ENCODE data around the gene KLHL29. TPM values are rescaled to one million over a fixed set of nuclear protein-coding genes. Genes with fewer than 3 reads are reported as not detected.
A peak's percentile ranks its signal among the peaks of the same experiment; 100 is the strongest.

KLHL29 gene
- total RNA-seq, 1 donor from 2014 or later: 17.5 TPM

DNA sequence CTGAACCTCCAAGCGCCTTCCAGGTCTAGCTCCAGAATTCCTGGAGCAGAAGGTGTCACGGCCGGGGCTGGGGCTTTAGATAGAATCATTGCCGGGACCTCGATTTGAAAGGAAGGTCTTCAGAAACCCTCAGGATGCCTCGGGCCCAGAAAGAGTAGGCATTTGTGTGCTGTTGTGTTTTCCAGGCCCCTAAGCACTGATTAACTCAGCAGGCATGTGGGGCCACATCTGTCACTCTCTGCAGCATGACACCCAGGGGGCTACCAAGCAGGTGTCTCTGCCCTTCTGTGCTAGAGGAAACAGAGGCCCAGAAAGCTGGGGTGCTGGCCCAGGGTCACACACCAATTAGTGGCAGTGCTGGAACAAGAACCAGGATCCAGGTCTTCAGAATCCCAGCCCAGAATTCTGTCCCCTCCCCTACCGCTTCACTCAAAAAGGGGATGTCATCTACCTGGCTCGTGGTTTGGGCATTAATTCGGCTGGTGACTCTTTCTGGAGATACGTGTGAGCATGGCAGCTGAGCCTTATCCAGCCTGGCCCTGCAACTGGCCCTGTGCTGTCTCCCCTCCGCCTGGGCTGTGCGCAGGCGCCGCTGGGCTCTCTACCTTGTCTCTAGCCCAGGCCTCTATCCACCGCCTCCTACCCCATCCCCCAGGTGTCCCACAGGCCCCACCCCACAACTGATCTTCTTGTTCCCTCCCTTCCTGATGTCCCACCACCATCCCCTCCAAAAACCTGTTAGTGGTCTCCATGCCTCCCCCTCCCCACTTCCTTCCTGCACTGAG, 296.6 kb downstream of the KLHL29 start:
- Mint-ChIP-seq H3K4me3 (ENCODE audit: unreplicated experiment) (no peak overlapping the region), H3K36me3 (ENCODE audit: low read depth, unreplicated experiment) (peaks cover 13% of the 10 kb centered on the region), H3K27me3 (ENCODE audit: unreplicated experiment) (peaks cover 9% of the 10 kb centered on the region), H3K27ac (ENCODE audit: unreplicated experiment) (peak overlapping the region; percentile 53), H3K9me3 (ENCODE audit: unreplicated experiment) (no peaks in the 10 kb centered on the region), H3K4me1 (ENCODE audit: unreplicated experiment) (peaks cover 11% of the 10 kb centered on the region)
- TF ChIP-seq, protein P1, sequence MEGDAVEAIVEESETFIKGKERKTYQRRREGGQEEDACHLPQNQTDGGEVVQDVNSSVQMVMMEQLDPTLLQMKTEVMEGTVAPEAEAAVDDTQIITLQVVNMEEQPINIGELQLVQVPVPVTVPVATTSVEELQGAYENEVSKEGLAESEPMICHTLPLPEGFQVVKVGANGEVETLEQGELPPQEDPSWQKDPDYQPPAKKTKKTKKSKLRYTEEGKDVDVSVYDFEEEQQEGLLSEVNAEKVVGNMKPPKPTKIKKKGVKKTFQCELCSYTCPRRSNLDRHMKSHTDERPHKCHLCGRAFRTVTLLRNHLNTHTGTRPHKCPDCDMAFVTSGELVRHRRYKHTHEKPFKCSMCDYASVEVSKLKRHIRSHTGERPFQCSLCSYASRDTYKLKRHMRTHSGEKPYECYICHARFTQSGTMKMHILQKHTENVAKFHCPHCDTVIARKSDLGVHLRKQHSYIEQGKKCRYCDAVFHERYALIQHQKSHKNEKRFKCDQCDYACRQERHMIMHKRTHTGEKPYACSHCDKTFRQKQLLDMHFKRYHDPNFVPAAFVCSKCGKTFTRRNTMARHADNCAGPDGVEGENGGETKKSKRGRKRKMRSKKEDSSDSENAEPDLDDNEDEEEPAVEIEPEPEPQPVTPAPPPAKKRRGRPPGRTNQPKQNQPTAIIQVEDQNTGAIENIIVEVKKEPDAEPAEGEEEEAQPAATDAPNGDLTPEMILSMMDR (IDR thresholded peaks at IDR 0.05; ENCODE audit: unreplicated experiment): no peak
- no peak for DNase-seq (ENCODE audit: low spot score)

DNA sequence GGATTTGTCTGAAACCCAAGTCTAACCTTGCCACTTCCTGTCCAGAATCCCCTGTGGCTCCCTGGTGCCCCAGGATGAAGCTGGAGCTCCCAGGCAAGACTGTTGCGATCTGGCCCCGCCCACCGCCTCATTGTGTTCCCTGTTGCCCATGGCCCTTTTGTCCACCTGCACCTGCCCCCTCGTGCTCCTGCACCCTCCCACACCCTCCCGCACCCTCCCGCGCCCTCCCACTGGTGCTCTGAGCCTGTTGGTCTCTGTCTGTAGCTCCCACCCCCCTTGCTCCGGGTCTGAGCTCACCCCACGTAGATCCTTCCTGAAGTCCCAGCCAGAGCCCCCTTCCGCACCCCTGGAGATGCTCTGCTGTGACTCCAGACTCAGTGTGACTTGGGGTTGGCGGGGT, 297.5 kb downstream of the KLHL29 start:
- H3K4me3 Mint-ChIP-seq (ENCODE audit: unreplicated experiment): no peak overlapping the region
- DNase-seq (ENCODE audit: low spot score): no peak
- H3K27me3 Mint-ChIP-seq (ENCODE audit: unreplicated experiment): peaks cover 11% of the 10 kb centered on the region
- no peak overlapping the region for H3K27ac Mint-ChIP-seq (ENCODE audit: unreplicated experiment)
- peaks cover 11% of the 10 kb centered on the region for H3K4me1 Mint-ChIP-seq (ENCODE audit: unreplicated experiment)
- H3K9me3 Mint-ChIP-seq (ENCODE audit: unreplicated experiment): no peaks in the 10 kb centered on the region
- TF ChIP-seq, protein P1 (IDR thresholded peaks at IDR 0.05; ENCODE audit: unreplicated experiment): no peak
- H3K36me3 Mint-ChIP-seq (ENCODE audit: low read depth, unreplicated experiment): peaks cover 14% of the 10 kb centered on the region

DNA sequence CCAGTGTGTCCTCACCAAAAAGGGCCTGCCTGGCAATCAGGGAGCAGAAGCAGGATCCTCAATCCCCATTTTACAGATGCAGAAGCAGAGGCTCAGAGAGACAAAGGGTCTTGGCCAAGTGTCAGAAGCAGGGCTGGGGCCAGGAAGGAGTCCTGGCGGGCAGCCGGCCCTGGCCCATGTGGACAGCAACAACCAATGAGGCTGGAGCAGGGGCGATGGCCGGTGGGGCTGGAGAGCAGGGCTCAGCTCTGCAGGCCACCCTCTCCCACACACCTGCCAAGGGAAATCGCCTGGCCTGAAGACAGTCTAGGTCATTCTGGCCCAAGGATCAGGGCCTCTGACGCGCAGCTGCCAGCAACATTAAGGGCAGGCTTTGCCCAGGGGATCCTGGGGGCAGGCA, 298.0 kb downstream of the KLHL29 start:
- Mint-ChIP-seq H3K27me3 (ENCODE audit: unreplicated experiment) (peaks cover 12% of the 10 kb centered on the region), H3K4me3 (ENCODE audit: unreplicated experiment) (no peak overlapping the region), H3K36me3 (ENCODE audit: low read depth, unreplicated experiment) (peaks cover 8% of the 10 kb centered on the region), H3K27ac (ENCODE audit: unreplicated experiment) (no peak overlapping the region), H3K4me1 (ENCODE audit: unreplicated experiment) (peaks cover 11% of the 10 kb centered on the region), H3K9me3 (ENCODE audit: unreplicated experiment) (no peaks in the 10 kb centered on the region)
- TF ChIP-seq, protein P1 (IDR thresholded peaks at IDR 0.05; ENCODE audit: unreplicated experiment): no peak
- DNase-seq (ENCODE audit: low spot score): no peak

DNA sequence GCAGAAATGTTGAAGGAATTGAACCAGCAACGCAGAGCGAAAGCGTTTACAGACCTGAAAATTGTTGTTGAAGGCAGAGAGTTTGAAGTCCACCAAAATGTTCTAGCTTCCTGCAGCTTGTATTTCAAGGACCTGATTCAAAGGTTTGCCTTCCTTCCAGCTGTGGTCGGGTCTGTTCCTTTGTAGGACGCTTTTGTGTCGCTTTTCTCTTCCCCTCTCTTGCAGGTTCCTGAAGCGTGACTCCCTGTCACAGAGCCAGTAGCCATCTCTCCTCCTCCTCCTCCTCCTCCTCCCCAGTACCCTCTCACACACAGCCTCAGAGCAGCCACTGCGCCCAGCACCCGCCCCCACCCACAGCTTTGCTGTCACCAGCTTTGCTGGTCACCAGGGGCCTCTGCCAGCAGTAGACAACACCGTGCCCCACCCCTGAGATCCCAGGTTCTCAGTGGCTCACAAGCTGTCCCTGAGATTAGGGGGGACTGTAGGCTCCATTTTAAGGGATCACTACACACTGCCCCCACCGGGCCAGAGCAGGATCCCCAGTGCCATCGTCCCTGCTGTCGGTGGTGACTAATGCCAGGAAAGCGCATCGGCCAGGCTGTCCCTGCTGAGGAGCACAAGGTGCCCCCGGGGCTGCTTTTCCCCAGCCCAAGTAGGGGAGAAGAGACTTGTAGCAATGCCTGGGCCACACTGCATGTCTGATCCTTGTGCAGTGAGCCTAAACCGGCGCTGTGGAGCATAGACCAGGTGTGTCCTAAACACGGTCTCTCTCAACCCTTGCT, 299.6 kb downstream of the KLHL29 start:
- Mint-ChIP-seq H3K27me3 (ENCODE audit: unreplicated experiment) (peaks cover 15% of the 10 kb centered on the region), H3K36me3 (ENCODE audit: low read depth, unreplicated experiment) (peaks cover 6% of the 10 kb centered on the region), H3K4me3 (ENCODE audit: unreplicated experiment) (no peak overlapping the region), H3K9me3 (ENCODE audit: unreplicated experiment) (no peaks in the 10 kb centered on the region), H3K27ac (ENCODE audit: unreplicated experiment) (no peak overlapping the region), H3K4me1 (ENCODE audit: unreplicated experiment) (peaks cover 11% of the 10 kb centered on the region)
- TF ChIP-seq, protein P1 (IDR thresholded peaks at IDR 0.05; ENCODE audit: unreplicated experiment): no peak
- no peak for DNase-seq (ENCODE audit: low spot score)

DNA sequence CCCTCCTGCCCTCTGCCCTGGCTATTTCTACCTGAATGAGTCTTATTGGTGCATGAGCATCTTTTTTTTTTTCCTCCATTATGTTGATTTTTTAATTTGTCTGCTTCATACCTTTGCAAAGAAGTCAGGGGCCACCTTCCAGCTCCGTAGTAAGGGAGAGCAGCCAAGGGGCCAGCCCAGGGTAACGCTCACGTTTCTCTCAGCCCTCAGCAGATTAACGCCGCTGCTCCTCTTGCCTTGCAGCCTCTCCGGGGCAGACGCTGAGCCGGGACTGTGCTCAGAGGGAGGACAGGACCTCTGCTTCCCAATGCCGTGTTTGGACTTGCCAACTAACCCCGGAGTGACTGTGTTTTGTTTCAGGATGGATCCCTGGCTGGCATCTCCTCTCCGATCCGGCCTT, 300.2 kb downstream of the KLHL29 start:
- no peak overlapping the region for H3K4me3 Mint-ChIP-seq (ENCODE audit: unreplicated experiment)

More for the DNA sequence above, 300.2 kb downstream of the KLHL29 start:
- no peak for DNase-seq (ENCODE audit: low spot score)
- H3K27ac Mint-ChIP-seq (ENCODE audit: unreplicated experiment): no peak overlapping the region
- no peaks in the 10 kb centered on the region for H3K9me3 Mint-ChIP-seq (ENCODE audit: unreplicated experiment)
- H3K27me3 Mint-ChIP-seq (ENCODE audit: unreplicated experiment): peaks cover 13% of the 10 kb centered on the region
- peaks cover 11% of the 10 kb centered on the region for H3K4me1 Mint-ChIP-seq (ENCODE audit: unreplicated experiment)
- TF ChIP-seq, protein P1 (IDR thresholded peaks at IDR 0.05; ENCODE audit: unreplicated experiment): no peak
- H3K36me3 Mint-ChIP-seq (ENCODE audit: low read depth, unreplicated experiment): peaks cover 6% of the 10 kb centered on the region

All from endothelial cell (in vitro differentiated cells).